HG03378 (cell line): ENCODE results near the gene FRMPD2.
"Not testable (repeated sequence)": the region's sequence is repeated elsewhere in the genome, so short reads cannot be mapped to it uniquely, and the experiment has no call there.

ENCODE experiments used
- ATAC-seq: cut with Tn5 transposase; IDR thresholded peaks from one replicate; pipeline ENCODE4 v1.9.1; 2021; ENCODE audit warnings: mild to moderate bottlenecking, moderate library complexity; ENCODE audit not compliant: unreplicated experiment

Gene FRMPD2

DNA sequence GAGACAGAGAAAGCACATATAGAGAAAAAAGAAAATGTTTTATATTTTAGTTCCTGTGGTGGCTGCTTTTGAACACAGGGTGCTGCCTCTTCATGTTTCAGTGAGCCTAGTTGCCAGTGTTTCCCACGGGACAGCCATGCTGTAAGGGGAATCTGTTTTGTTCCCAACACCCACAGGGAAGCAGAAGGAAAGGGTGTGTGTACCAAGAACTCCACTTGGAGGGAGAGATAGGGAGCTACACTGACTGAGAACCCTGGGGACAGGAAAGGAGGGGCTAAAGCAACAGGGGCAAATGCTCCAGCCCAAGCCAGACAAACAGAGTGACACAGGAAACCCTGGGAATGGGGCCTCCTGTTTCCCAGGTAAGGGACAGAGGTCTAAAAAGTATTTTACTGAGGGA is 40.2 kb downstream of the FRMPD2 start:
- ATAC-seq = no peak

DNA sequence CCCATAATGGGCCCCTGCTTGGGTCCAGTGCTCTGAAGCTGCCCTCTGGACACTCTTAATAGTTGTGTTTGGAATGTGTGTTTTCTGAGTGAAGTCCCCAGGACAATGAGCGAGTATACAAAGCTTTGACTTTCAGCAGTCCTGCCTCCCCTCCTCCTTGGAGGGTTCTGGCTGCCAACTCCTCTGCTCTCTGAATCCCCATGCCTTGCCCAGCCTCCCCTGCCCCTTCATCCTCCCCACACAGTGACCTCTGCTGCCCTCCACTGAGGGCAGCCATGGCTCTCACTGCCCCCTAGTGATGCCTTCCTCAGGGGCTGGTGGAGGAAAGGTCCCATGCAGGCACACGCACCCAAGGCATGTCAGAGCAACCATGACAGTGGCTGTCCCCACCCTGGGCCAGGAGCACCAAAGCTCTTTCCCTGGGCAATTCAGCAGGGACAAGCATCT is 40.9 kb downstream of the FRMPD2 start:
- no peak for ATAC-seq

DNA sequence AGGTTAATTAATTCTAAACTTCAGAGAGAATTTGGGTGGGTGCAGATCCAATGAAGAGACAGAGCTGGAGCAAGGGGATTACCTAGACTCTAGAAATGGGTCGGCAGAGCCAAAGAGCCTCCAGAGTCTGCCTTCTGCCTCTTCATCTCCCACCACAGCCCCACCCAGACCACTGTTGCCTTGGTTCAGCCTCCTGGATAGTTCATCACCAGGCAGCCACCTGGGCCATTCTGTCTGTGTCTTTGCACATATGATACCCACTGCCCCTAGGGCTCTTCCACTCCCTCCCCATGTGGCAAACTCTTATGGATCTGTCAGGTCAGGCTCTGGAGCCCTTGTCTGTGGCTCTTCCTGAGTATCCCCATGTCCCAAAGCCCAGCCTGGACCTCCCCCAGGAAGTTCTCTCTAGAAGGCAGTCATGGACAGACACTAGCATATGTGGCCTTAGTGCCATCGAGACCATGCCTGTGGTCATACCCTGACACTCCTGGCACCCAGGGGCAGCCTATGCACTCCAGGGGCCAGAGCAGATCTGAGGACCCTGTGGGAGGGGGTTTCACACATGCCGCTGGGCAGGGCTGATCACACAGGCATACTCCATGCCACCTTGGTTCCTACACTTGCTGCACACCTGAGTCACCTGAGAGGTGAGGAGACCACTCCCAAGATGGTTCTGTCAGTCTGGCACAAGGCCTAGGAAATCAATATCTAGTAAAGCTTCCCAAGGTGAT is 41.6 kb downstream of the FRMPD2 start:
- no peak for ATAC-seq

DNA sequence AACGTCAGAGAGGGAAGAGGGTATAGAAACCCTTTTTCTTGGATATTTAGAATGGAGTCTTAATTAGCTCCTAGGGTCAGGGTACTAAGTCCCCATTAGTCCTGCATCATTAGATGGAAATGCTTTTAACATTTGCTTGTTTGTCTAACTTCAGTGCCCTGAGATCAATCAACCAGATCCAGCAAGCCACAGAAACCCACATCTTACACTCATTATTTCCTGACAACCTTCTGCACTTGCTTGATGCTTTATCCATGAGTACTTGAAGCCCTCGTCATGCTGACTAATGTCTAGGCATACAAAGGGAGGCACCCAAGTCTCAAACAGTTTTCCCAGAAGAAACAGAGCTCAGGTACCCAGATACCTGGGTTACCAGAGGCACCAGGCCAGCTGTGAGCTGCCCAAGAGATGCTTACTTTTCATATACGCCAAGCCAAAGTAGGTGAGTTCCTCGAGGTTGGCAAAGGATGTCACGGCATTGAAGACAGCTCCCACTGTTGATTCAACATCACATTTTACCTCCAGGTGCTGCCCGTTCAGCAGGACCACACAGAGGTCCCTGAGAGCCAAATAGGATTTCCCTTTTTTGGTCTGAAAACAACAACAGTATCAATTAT is 42.7 kb downstream of the FRMPD2 start:
- no peak for ATAC-seq

DNA sequence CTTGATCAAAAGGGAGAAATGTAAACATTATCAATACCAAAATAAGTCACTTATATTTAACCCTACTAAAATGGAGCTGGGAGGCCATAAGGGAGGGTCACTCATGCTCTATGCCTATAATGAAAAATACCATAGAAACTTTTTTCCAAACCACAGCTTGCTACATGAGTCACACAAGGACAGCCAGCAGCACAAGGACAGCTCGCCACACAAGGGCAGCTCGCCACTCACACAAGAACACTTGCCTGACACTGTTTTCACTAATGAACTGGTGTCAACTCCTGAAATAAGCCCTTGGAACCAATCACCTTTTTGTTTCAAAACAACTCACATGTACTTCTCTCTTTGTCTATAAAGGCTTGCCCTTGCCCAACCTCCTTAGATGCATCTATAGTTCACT is 43.3 kb downstream of the FRMPD2 start:
- no peak for ATAC-seq

DNA sequence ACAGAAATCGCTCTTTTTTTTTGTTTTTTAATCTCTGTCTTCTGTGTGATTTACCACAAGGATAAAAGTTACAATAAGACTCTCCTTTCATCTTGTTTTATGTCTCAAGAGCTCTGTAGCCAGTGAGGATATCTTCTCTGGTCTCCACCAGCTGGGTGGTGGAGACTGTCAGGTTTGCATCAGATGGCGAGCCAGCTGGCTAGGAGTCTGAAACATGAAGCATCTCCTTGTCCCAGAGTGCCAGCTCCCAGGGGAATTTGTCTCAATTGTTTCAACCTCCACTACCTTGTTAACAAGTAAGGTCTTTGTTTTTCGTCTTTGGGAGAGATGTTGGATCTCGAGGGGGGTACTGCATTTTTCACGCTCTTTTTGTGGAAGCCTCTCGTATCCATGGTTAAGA is 47.3 kb downstream of the FRMPD2 start:
- no peak for ATAC-seq

DNA sequence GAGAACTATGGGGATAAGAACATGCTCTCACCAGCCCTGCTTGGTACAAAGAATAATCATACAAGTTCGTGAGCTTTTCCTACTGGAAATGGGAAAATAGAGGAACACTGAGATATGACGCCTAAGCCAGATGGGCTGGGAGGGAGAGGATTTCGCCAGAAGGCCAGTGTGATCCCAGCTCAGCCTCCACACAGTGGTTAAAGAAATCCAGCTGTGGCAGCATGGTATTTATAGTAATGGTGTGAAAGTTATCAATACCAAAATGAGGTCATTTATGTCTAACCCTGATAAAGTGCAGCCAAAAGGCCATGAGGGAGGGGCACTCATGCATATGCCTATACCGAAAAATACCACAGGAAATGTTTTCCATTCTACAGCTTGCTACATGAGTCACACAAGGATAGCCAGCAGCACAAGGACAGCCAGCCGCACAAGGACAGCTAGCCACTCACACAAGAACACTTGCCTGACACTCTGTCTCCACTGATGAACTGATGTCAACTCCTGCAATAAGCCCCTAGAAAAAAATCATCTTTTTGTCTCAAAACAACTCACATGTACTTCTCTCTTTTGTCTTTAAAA is 49.4 kb downstream of the FRMPD2 start:
- no peak for ATAC-seq

DNA sequence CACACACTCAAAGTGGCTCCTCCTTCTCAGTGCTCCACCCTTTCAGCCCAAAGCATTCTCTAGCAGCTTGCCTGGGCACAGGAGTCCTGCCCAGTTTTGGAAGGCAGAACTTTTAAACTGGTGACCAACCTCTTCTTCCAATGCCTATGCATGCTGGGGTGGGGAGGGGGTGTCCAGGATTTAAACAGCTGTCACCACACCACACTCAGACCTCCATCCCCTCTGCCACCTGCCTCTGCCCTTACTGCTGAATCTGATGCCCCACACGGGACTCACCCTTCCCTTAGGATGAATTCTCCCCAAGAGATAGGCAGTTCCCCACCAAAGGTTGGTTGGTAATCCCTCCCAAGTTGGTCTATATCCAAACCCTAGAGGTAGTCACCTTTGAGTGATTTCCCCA is 50.2 kb downstream of the FRMPD2 start:
- no peak for ATAC-seq

DNA sequence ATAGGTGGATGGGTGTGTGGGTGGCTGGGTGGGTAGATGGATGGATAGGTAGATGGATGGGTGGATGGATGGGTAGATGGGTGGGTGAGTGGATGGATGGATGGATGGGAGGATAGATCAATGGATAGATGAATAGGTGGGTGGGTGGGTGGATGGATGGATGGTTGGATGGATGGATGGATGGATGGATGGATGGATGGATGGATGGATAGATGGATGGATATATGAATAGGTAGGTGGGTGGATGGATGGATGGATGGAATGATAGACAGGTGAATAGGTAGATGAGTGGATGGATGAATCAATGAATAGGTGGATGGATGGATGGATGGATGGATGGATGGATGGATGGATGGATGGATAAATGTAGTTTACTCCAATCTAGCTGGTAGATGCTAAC is 52.7 kb downstream of the FRMPD2 start:
- no peak for ATAC-seq

DNA sequence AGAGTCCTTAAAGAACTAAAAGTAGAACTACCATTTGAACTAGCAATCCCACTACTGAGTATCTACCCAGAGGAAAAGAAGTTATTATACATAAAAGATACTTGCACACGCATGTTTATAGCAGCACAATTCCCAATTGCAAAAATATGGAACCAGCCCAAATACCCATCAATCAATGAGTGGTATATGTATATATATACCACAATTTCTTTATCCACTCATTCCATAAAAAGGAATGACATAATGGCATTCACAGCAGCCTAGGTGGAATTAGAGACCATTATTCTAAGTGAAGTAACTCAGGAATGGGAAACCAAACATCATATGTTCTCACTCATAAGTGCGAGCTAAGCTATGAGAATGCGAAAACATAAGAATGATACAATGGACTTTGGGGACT is 53.5 kb downstream of the FRMPD2 start:
- ATAC-seq = not testable (repeated sequence)

DNA sequence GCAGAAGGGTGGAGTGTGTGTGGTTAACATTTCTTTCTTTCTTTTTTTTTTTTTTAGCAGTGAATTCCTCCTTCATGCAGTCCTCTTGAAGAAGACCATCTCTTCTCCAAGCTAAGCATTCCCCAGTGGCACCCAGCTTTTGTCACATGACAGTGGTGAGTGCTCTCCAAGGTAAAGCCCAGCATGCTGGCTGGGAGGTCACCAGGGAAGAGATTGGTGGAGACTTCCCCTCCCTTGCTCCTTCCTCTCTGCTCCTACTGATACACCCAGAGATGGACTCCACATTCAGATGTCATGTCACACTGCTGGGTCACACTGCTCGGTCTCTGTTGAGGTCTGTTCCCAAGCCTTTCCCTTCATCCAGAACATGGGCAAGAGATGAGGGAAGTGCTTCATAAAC is 55.3 kb downstream of the FRMPD2 start:
- ATAC-seq = no peak

DNA sequence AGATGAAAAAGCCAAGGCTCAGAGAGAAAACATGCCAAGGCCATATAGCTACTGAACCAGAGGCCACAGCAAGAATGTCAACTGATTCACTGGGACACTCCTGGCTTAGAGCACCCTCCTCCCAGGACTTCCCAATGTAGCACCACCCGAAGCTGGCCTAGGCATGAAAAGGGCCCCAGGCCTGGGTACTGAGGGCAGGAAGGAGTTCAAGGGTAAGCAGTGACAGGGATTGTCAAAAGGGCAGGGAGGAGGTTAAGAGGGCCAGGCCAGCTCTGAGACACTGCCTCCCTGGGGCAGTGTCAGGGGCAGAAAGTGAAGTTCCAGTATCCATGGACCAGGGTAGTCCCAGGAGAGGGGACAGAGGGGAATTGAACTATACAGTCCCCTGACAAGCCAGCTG is 57.8 kb downstream of the FRMPD2 start:
- ATAC-seq = no peak

DNA sequence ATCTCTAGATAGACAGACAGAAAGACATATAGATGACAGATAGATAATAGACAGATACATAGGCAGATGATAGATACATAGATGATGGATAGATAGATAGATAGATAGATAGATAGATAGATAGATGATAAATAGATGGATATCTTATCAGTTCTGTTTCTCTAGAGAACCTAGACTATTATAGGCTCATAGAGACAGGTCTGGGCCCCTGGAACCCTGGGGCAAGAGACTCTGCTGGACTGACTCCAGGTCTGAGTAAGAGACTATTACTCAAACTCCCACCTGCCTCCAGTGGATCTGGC is 58.3 kb downstream of the FRMPD2 start:
- ATAC-seq = no peak

DNA sequence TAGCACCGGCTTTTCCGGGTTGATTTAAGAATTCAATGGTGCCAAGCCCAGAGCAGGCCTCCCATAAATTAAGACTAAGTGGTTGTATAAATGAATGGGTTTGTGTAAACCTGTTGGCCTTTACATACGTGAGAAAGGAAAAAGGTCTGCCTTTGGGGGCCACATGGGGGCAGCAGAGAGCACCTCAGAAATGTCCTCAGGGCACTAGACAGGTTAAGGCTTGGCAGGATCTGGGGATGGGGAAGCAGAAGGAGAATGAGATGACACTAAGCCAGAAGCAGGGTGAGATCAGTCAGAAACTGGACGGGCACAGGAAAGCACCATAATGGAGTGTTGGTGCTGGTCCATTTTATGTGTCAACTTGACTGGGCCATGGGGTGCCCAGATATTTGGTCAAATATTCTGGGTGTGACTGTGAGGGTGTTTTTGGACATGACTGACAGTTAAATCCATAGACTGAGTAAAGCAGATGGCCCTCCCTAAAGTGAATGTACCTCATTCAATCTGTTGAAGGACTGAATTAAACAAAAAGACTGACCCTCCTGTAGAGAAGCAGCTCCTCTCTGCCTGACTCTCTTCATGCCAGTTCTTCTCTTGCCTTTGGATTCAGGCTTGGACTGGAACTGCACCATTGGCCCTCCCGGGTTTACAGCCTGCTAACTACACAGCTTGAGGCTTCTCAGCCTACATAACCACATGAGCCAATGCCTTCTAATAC is 58.9 kb downstream of the FRMPD2 start:
- ATAC-seq = no peak

DNA sequence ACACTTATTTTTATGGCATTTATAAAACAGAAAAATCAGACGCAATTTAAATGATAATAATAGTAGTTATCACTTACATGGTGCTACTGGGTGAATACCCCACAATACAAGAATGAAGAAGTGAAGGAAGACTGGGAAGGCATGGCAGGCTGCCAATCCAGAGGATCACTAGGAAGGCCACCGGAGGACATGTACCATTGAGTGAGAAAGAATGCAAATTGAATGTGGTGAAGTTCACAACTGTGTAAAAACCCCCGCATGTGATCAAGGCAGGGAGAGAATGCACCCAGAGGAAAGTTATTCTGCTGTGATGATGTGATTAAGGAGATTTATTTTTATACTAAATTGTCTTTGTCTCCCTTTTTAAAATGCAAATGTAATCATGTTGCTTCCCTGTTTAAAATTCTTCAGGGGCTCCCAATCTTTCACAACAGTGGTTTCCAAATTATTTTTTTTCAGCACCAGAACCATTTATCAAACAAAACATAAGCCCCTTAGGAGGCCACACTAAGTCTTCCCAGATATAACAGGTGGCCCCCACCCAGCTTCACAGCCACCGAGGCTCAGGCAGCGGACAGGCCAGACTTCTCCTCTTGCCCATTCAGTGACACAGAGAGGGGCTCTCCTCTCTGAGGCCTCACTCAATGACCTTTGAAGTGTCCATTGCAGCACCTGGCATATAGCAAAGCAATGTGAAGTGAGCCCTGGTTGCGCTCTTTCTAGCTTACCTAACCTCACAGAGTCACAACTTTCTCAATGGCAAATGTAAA is 59.6 kb downstream of the FRMPD2 start:
- ATAC-seq = no peak

DNA sequence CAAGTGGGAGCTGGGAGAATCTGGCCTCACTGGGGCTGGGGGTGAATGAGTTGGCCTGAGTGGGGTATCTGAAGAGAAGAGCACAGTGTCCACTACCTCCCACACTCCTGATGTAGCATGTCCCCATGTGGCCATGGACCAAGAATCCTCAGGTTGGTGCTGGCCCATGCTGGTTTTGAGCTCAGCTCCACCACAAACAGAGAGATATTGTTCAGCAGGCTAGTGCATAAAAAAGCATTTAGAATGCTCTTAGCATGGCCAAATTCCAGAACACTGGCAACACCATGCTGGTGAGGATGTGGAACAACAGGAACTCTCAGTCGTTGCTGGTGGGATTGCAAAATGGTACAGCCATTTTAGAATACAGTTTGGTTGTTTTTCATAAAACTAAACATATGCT is 61.4 kb downstream of the FRMPD2 start:
- no peak for ATAC-seq

DNA sequence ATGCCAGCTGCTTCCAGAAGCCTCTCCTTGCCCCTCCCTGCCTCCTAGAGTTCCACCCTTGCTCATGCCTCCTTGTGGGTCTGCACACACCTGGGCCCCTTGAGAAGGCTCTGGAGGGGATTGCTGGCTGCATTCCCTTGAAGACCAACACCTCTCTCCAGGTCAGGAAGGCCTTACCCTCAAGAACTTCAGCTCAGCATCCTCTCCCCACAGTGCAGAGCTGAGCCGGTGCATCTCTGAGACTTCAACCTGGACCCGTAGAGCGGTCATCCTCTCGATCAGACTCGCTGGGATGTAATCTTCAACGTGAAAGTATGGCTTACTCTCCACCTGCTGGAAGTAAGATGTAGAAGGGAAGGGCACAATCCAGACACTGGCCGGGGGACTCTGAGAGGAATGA is 62.7 kb downstream of the FRMPD2 start:
- ATAC-seq = no peak

DNA sequence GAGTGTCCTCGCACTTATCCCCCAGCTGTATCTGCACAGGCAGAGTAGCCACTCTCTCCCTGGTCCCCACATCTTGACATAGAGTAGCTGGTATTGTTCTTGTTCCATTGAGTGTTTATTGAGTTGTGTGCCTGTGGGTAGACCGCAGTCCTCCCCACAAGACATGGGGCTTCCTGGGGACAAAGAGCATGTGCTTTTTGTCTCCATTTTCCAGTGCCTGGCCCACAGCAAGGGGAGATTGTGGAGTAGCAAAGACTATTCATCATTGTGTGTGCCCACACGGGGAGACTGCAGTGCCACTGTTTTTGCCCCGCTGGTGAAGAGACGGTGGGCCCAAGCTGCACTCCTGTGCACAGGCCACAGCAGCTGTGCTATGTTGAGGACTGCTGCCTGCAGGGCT is 63.5 kb downstream of the FRMPD2 start:
- no peak for ATAC-seq

DNA sequence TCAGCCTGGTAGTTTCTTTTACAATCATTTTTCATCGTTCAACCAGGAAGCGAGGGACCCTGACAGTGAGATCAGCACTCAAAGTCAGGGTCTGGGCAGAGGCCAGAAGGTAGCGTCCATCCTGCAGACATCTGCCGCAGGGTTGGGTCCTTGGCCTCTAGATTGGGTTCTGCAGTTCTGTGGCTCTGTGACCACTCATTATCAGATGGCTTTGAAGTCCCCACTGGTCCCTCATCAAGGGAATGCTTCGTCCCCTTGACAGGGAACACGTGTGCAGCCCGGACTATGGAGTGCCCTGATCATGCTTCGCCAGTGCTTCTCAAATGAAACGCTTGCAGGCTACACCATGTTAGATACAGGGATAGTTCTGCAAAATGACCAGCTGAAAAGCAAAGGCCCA is 64.1 kb downstream of the FRMPD2 start:
- no peak for ATAC-seq

DNA sequence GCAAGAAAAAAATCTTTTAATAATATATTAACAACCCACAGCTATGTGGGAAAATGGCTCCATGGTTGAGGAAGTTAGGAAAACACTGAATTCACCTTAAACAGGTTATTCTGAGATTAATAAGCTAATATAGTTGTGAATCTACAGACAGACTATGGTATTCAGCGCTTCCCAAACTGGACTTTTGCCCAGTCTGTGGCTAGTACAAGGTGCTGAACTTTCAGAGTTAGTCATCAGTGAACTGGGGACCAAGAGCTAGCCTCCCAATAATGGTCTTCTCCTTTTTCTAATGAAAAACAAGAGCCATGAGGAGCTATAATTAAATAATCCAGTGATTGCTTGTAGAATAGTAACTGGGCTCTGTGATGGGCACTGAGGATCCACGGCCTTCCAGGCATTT is 65.3 kb downstream of the FRMPD2 start:
- no peak for ATAC-seq

DNA sequence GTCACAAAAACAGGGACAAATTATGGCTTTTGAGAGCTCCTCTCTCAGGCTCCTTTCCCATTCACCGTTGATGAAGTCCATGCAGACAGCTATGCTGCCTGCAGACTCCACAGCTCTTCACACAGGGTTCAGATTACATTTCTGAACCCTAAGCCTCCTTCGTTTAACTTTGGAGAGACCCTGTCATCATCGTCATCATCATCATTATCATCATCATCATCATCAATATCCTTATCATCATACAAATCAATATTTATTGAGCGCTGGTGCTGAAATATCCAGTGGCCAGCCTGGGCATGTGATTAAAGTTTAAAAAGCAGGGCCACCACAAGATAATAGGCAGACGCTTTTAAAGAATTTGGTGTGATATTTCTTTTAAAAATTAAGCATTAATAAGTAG is 66.6 kb downstream of the FRMPD2 start:
- no peak for ATAC-seq
